Spleen (tissue), 11 donors: ENCODE measurements around the gene SPHK1. TPM values are rescaled to one million over a fixed set of nuclear protein-coding genes. Genes with fewer than 3 reads are reported as not detected.

ENCODE experiments used
- DNase-seq: peaks from one replicate; pipeline ENCODE4 v3.0.0-alpha.2; 2020
- H3K27ac ChIP-seq, 8 donors: fragments of 200-600 bp; sonication (generic) in 7 of 8; 1 replicate in 4 of 8; 2 replicates in 4 of 8; pipeline versions ENCODE4 v1.5.0 to v1.8.0; 2016 to 2021; ENCODE audit warnings: inconsistent platforms in 4 of 8, mild to moderate bottlenecking in 4 of 8, moderate library complexity in 1 of 8
- H3K27me3 ChIP-seq, 7 donors: fragments of 200-600 bp; sonication (generic) in 6 of 7; replicated peaks in 1 of 7; 1 replicate in 4 of 7; 2 replicates in 3 of 7; pipeline versions ENCODE4 v1.5.0 to v1.8.0; 2016 to 2021; ENCODE audit warnings: inconsistent platforms in 3 of 7, mild to moderate bottlenecking in 1 of 7
- H3K36me3 ChIP-seq, 6 donors: fragments of 200-600 bp; sonication (generic) in 5 of 6; 1 replicate in 4 of 6; 2 replicates in 2 of 6; pipeline versions ENCODE4 v1.5.0 to v1.8.0; 2016 to 2021; ENCODE audit warnings: inconsistent platforms in 2 of 6
- H3K4me1 ChIP-seq, 6 donors: fragments of 200-600 bp; sonication (generic) in 5 of 6; 1 replicate in 3 of 6; 2 replicates in 3 of 6; pipeline versions ENCODE4 v1.5.0 to v1.8.0; 2016 to 2021; ENCODE audit warnings: inconsistent platforms in 3 of 6
- H3K4me3 ChIP-seq, 8 donors: fragments of 200-600 bp; sonication (generic) in 7 of 8; 1 replicate in 4 of 8; 2 replicates in 4 of 8; pipeline versions ENCODE4 v1.5.0 to v1.8.0; 2016 to 2021; ENCODE audit warnings: inconsistent platforms in 4 of 8, mild to moderate bottlenecking in 4 of 8, moderate library complexity in 2 of 8
- H3K9me3 ChIP-seq, 8 donors: fragments of 200-600 bp; sonication (generic) in 7 of 8; 1 replicate in 4 of 8; 2 replicates in 4 of 8; pipeline versions ENCODE4 v1.5.0 to v1.8.0; 2016 to 2021; ENCODE audit warnings: inconsistent platforms in 4 of 8
- CTCF ChIP-seq, 11 experiments: fragments of 200-600 bp in 7 of 11; fragments of 450-650 bp in 4 of 11; sonication (generic) in 4 of 11; IDR thresholded peaks in 8 of 11; conservative IDR thresholded peaks in 3 of 11; 1 replicate in 7 of 11; 2 replicates in 4 of 11; pipeline versions ENCODE4 v1.4.0 to v1.8.0; 2016 to 2021; ENCODE audit warnings: antibody characterized with exemption in 11 of 11, inconsistent platforms in 4 of 11, mild to moderate bottlenecking in 1 of 11
- POLR2A ChIP-seq, 3 donors: fragments of 450-650 bp; IDR thresholded peaks; one replicate each; pipeline ENCODE4 v1.5.1; 2017; ENCODE audit warnings: antibody characterized with exemption in 3 of 3, mild to moderate bottlenecking in 1 of 3
- POLR2AphosphoS5 ChIP-seq, 3 donors: sonication (generic); formaldehyde crosslinking; IDR thresholded peaks; one replicate each; pipeline ENCODE4 v1.5.1; 2017; ENCODE audit warnings: antibody characterized with exemption in 3 of 3
- WGBS, 5 donors: extraction: QIAGEN DNeasy Blood & Tissue Kit in 3 of 5; methylation state at CpG; one replicate each; pipeline versions ENCODE4 v1.1.5 to v1.1.7; 2013 to 2018; 5-methylcytosine and 5-hydroxymethylcytosine counted together
- intact Hi-C: fragments of 100-400 bp; cut with DNase I; formaldehyde crosslinking; loops from one replicate; pipeline ENCODE4 v1.15.0; 2023; ENCODE audit warnings: low total_unique reads
- polyA plus RNA-seq, 3 donors: library from polyadenylated mRNA; stranded (reverse); fragments of 200-250 nt; gene quantifications; one replicate each; pipeline ENCODE4 v1.2.1, GENCODE V29; 2013
- total RNA-seq, 7 donors: library from RNA; depleted of rRNA in 3 of 7; stranded (reverse); fragments of >200 nt in 3 of 7; fragmentation: NEBNext Ultra II Directional in 4 of 7; extraction: Animal tissue kit (Norgen Biotek cat#: 25700) in 4 of 7; gene quantifications; one replicate each; pipeline versions ENCODE4 v1.1.0 to v1.2.1, GENCODE V29; 2016 to 2021
- donor health status: healthy with polysubstance abuse.
- donor health status: DM: no; HTN: no; CAD: no; lungs with moderate emphysema.
- donor health status: DM: no; HTN: no; CAD: no.
- donor health status: Bipolar disorder and iron deficiency.
- donor health status: healthy.
- donor health status: DM: no; HTN: no; CAD: no.
- donor health status: DM: yes; HTN: yes; CAD: no.

Gene SPHK1
- total and polyA plus RNA-seq, 10 donors = 3.7 to 11.4 (median 6.0) TPM

GRCh38 chr17:76422406-76422805 lies 38.0 kb downstream of the SPHK1 start:
- 90 to 98% (median 93%) methylated on average over 7 to 8 of the region's 8 CpGs for WGBS, 5 donors
- H3K27me3 ChIP-seq = no peaks in the 10 kb centered on the region
- H3K9me3 ChIP-seq = no peaks in the 10 kb centered on the region
- peaks cover 0 to 92% (median 47%) of the 10 kb centered on the region in 6 donors for H3K4me1 ChIP-seq
- peak; percentile 55 for DNase-seq
- no peak overlapping the region for H3K4me3 ChIP-seq
- intact Hi-C loops = no loop called here
- peak overlapping the region in 1 of 8 donors; percentile 19 for H3K27ac ChIP-seq
- peaks cover 0 to 15% (median 0%) of the 10 kb centered on the region in 6 donors for H3K36me3 ChIP-seq
- no peak for TF ChIP-seq CTCF (IDR thresholded peaks at IDR 0.05 in 8 of 11, conservative IDR thresholded peaks at IDR 0.05 in 3 of 11)

- intact Hi-C loops = no loop called here
- no peak for TF ChIP-seq POLR2A (IDR thresholded peaks at IDR 0.05)
- TF ChIP-seq CTCF (IDR thresholded peaks at IDR 0.05 in 8 of 11, conservative IDR thresholded peaks at IDR 0.05 in 3 of 11) = no peak
- TF ChIP-seq POLR2AphosphoS5 (IDR thresholded peaks at IDR 0.05) = no peak
- Histone ChIP-seq H3K36me3 (peaks cover 0 to 15% (median 0%) of the 10 kb centered on the region in 6 donors), H3K27me3 (no peaks in the 10 kb centered on the region), H3K4me1 (peaks cover 0 to 92% (median 48%) of the 10 kb centered on the region in 6 donors), H3K27ac (peak overlapping the region in 2 of 8 donors; percentile 19 to 30), H3K4me3 (no peak overlapping the region), H3K9me3 (no peaks in the 10 kb centered on the region)
- peak; percentile 42 for DNase-seq
- WGBS, 5 donors = 82 to 91% (median 84%) methylated on average over 6 of the region's 6 CpGs
Observed at GRCh38 chr17:76422860-76423259, 38.5 kb downstream of the SPHK1 start.

GRCh38 chr17:76426853-76427252 lies 42.4 kb downstream of the SPHK1 start:
- Histone ChIP-seq H3K9me3 (no peaks in the 10 kb centered on the region), H3K27ac (peak overlapping the region in 2 of 8 donors; percentile 55 to 59), H3K4me3 (no peak overlapping the region), H3K36me3 (peaks cover 0 to 11% (median 0%) of the 10 kb centered on the region in 6 donors), H3K4me1 (peaks cover 4 to 94% (median 43%) of the 10 kb centered on the region in 6 donors), H3K27me3 (no peaks in the 10 kb centered on the region)
- intact Hi-C loops = no loop called here
- 80 to 88% (median 85%) methylated on average over 3 of the region's 3 CpGs for WGBS, 5 donors
- no peak for TF ChIP-seq CTCF (IDR thresholded peaks at IDR 0.05 in 8 of 11, conservative IDR thresholded peaks at IDR 0.05 in 3 of 11)
- no peak for TF ChIP-seq POLR2A (IDR thresholded peaks at IDR 0.05)
- no peak for TF ChIP-seq POLR2AphosphoS5 (IDR thresholded peaks at IDR 0.05)
- DNase-seq = no peak

GRCh38 chr17:76427501-76428231 lies 43.3 kb downstream of the SPHK1 start:
- Histone ChIP-seq H3K27me3 (no peaks in the 10 kb centered on the region), H3K36me3 (peaks cover 0 to 3% (median 0%) of the 10 kb centered on the region in 6 donors), H3K4me3 (no peak overlapping the region), H3K9me3 (no peaks in the 10 kb centered on the region), H3K4me1 (peaks cover 4 to 93% (median 38%) of the 10 kb centered on the region in 6 donors), H3K27ac (peak overlapping the region in 5 of 8 donors; percentile 2 to 71 (median 55))
- intact Hi-C loops = no loop called here
- TF ChIP-seq POLR2A (IDR thresholded peaks at IDR 0.05) = no peak
- no peak for TF ChIP-seq CTCF (IDR thresholded peaks at IDR 0.05 in 8 of 11, conservative IDR thresholded peaks at IDR 0.05 in 3 of 11)
- no peak for TF ChIP-seq POLR2AphosphoS5 (IDR thresholded peaks at IDR 0.05)
- WGBS, 5 donors = 44 to 66% (median 63%) methylated on average over 8 of the region's 8 CpGs
- no peak for DNase-seq
